Activated CD8-positive, alpha-beta T cell treated with anti-CD3 and anti-CD28 coated beads for 36 hours (primary cell): Measurements from ENCODE around the gene CAMK4. TPM values are rescaled to one million over a fixed set of nuclear protein-coding genes. Genes with fewer than 3 reads are reported as not detected.

Source experiments
- ATAC-seq: fragments of 200-7000 bp; cut with Tn5 transposase; one replicate; pipeline ENCODE4 v1.10.0; 2021; ENCODE audit warnings: mild to moderate bottlenecking, moderate library complexity
- CTCF ChIA-PET: fragments of 350-600 bp; sonication (Branson Sonifier 250); formaldehyde crosslinking; loops from one replicate; lab custom pipeline; 2021; ENCODE audit warnings: antibody characterized with exemption; lab: Charles Lee
- POLR2A ChIA-PET: fragments of 350-600 bp; sonication (Branson Sonifier 250); formaldehyde crosslinking; loops from one replicate; lab custom pipeline; 2021; ENCODE audit warnings: antibody characterized with exemption; lab: Charles Lee
- DNase-seq: peaks from one replicate; pipeline ENCODE4 v3.0.0-alpha.2; 2020
- H3K27ac Mint-ChIP-seq: one replicate; pipeline ENCODE4 v1.8.0; 2021; ENCODE audit warnings: mild to moderate bottlenecking, mixed read lengths
- H3K27me3 Mint-ChIP-seq: one replicate; pipeline ENCODE4 v1.8.0; 2021; ENCODE audit warnings: mixed read lengths
- H3K36me3 Mint-ChIP-seq: one replicate; pipeline ENCODE4 v1.8.0; 2021; ENCODE audit warnings: low read depth, mixed read lengths
- H3K4me1 Mint-ChIP-seq: one replicate; pipeline ENCODE4 v1.8.0; 2021; ENCODE audit warnings: low read depth, mixed read lengths
- H3K4me3 Mint-ChIP-seq: one replicate; pipeline ENCODE4 v1.8.0; 2021; ENCODE audit warnings: mild to moderate bottlenecking, moderate library complexity, mixed read lengths
- H3K9me3 Mint-ChIP-seq: one replicate; pipeline ENCODE4 v1.8.0; 2021; ENCODE audit warnings: mixed read lengths
- CTCF ChIP-seq: fragments of 200-600 bp; IDR thresholded peaks from one replicate; pipeline ENCODE4 v1.8.0; 2022; ENCODE audit warnings: antibody characterized with exemption, mild to moderate bottlenecking
- intact Hi-C: fragments of 100-400 bp; cut with micrococcal nuclease; formaldehyde crosslinking; loops from one replicate; pipeline ENCODE4 v1.10.0; 2022
- total RNA-seq, 2 experiments: library from RNA; stranded (reverse); gene quantifications; one replicate each; pipeline ENCODE4 v1.2.3, GENCODE V29; 2021

Gene CAMK4
- total RNA-seq, 2 experiments from 2014 or later = 79.7 to 80.7 TPM

DNA sequence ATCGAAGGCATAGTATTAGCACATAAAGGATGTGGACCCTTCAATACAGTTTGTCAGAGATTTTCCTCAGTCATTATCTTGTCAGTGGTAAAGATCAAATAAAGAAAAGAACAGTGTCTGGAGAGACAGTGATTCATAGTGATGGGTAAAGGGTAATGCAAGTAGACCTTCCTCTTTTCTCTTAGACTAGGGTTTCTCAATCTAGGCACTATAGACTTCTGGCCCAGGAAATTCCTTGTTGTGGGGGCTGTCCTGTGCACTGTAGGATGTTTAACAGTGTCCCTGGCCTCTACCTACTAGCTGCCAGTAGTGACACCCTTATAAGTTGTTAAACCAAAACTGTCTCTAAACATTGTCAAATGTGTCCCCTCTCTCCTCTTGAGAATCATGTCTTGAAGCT lies 6.9 kb downstream of the CAMK4 start:
- ChIA-PET CTCF (interaction anchor here (1.1 to 5.7 kb wide), 4 partner anchors 23 to 72 kb away, joined by 3 to 34 read pairs (median 15); no protein-coding TSS in a partner anchor), POLR2A (interaction anchor here (0.7 to 11.6 kb wide), 2 partner anchors 22 to 204 kb away, joined by 3 to 176 read pairs; no protein-coding TSS in a partner anchor)
- DNase-seq = no peak
- H3K27ac Mint-ChIP-seq = peak overlapping the region; percentile 87
- no peaks in the 10 kb centered on the region for H3K27me3 Mint-ChIP-seq
- intact Hi-C loops = no loop called here
- H3K36me3 Mint-ChIP-seq = peaks cover 39% of the 10 kb centered on the region
- H3K4me1 Mint-ChIP-seq = peaks cover 80% of the 10 kb centered on the region
- ATAC-seq = peak; percentile 22
- peak overlapping the region; percentile 54 for H3K4me3 Mint-ChIP-seq
- no peak for TF ChIP-seq CTCF
- no peaks in the 10 kb centered on the region for H3K9me3 Mint-ChIP-seq

DNA sequence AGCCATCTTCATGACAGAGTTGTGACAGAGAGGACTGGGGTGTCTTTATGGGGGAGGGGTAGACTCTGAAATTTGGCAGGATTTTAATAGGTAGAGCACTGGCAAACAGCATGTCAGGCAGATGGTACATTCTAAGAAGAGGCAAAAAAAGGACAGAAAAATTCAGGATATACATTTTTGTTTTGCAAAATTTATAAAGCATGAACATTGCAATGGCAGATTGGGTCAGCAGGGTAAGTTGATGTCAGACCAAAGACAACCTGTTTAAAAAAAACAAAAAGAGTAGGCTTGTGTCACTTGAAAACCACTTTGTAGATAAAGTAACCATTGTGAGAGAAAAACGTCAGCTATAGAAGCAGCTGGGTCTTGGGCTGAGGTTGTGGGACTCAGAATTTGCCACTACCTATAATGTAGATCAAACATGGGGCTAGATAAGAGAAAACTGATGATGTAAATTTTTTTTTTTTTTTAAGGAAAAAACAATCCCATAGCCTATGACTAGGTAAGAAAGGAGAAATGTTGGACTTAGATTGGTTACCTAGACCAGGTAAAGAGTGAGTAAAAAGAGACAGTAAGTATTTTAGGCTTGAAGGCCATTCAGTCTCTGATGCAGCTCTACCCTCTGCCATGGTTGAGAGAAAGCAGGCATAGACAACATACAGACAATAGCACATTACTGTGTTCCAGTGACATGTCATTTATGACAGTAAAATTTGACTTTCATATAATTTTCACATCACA lies 8.3 kb downstream of the CAMK4 start:
- POLR2A ChIA-PET = interaction anchor here (1.0 to 11.6 kb wide), 4 partner anchors 8 to 21 kb away, joined by 3 to 176 read pairs (median 4); no protein-coding TSS in a partner anchor
- CTCF ChIA-PET = interaction anchor here (0.7 to 7.4 kb wide), 9 partner anchors 8 to 47 kb away, joined by 3 to 33 read pairs (median 4); no protein-coding TSS in a partner anchor
- H3K4me3 Mint-ChIP-seq = peak overlapping the region; percentile 55
- no peak for TF ChIP-seq CTCF
- H3K9me3 Mint-ChIP-seq = no peaks in the 10 kb centered on the region
- peak overlapping the region; percentile 88 for H3K27ac Mint-ChIP-seq
- H3K36me3 Mint-ChIP-seq = peaks cover 30% of the 10 kb centered on the region
- no peaks in the 10 kb centered on the region for H3K27me3 Mint-ChIP-seq
- ATAC-seq (peak; percentile 24), DNase-seq (peak; percentile 51)
- peaks cover 91% of the 10 kb centered on the region for H3K4me1 Mint-ChIP-seq
- intact Hi-C loops = loop anchor here (1.0 kb wide), 2 partner anchors 9 to 22 kb away; no protein-coding TSS in a partner anchor

DNA sequence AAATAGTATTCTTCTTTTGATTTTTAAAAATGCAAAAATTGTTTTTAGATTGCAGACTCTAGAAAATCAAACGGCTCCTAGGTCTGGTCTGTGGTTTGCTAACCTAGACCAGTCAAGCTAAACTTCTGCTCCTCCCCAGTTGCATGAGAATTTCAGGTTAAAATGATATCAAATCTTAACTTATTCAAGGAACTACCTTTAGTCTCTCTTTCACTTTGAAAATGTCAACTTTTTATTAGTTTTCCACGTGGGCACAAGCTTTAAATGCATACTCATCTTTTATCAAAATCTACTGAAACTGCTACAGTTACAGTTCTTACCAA lies 8.8 kb downstream of the CAMK4 start:
- Mint-ChIP-seq H3K4me3 (peak overlapping the region; percentile 55), H3K36me3 (peaks cover 25% of the 10 kb centered on the region), H3K9me3 (no peaks in the 10 kb centered on the region), H3K27me3 (no peaks in the 10 kb centered on the region), H3K27ac (peak overlapping the region; percentile 88), H3K4me1 (peaks cover 91% of the 10 kb centered on the region)
- intact Hi-C loops = loop anchor here (1.0 kb wide), 2 partner anchors 10 to 21 kb away; no protein-coding TSS in a partner anchor
- ChIA-PET CTCF (interaction anchor here (0.7 to 7.4 kb wide), 6 partner anchors 8 to 46 kb away, joined by 3 to 33 read pairs (median 4); no protein-coding TSS in a partner anchor), POLR2A (interaction anchor here (1.0 to 11.6 kb wide), 4 partner anchors 8 to 20 kb away, joined by 3 to 176 read pairs (median 4); no protein-coding TSS in a partner anchor)
- DNase-seq (peak; percentile 38), ATAC-seq (peak; percentile 17)
- no peak for TF ChIP-seq CTCF

GRCh38 chr5:111234125-111234524 lies 9.9 kb downstream of the CAMK4 start:
- peak overlapping the region; percentile 46 for H3K4me3 Mint-ChIP-seq
- ChIA-PET POLR2A (interaction anchor here (9.4 kb wide), 1 partner anchor 19 kb away, joined by 91 read pairs; no protein-coding TSS in a partner anchor), CTCF (interaction anchor here (1.9 to 7.4 kb wide), 3 partner anchors 9 to 45 kb away, joined by 4 to 49 read pairs (median 33); no protein-coding TSS in a partner anchor)
- H3K36me3 Mint-ChIP-seq = peaks cover 25% of the 10 kb centered on the region
- intact Hi-C loops = no loop called here
- H3K27ac Mint-ChIP-seq = peak overlapping the region; percentile 87
- H3K4me1 Mint-ChIP-seq = peaks cover 91% of the 10 kb centered on the region
- no peaks in the 10 kb centered on the region for H3K27me3 Mint-ChIP-seq
- no peak for DNase-seq
- TF ChIP-seq CTCF = no peak
- no peak for ATAC-seq
- no peaks in the 10 kb centered on the region for H3K9me3 Mint-ChIP-seq
